ELF-1 (cell line): ENCODE results near the gene CST9.
"Not testable (repeated sequence)": the region's sequence is repeated elsewhere in the genome, so short reads cannot be mapped to it uniquely, and the experiment has no call there.

ENCODE experiments used
- DNase-seq: peaks from one replicate; pipeline ENCODE4 v3.0.0-alpha.2; 2016; ENCODE audit warnings: low read depth, low spot score

Gene CST9

GRCh38 chr20:23637282-23638221, 31.8 kb upstream of the CST9 start, which contains the start of gene CST3:
CST3 (minus strand) TSS chr20:23637955; CDS start chr20:23637862, 93 bp downstream.
- peak; percentile 69 for DNase-seq

- no peak for DNase-seq
These were observed 31.2 kb upstream of the CST9 start for GRCh38 chr20:23636908-23637281.

GRCh38 chr20:23636182-23636907, 30.6 kb upstream of the CST9 start:
- no peak for DNase-seq

GRCh38 chr20:23635768-23636090, 30.0 kb upstream of the CST9 start:
- DNase-seq, result not testable (repeated sequence)

- no peak for DNase-seq
These were observed 29.5 kb upstream of the CST9 start for GRCh38 chr20:23634985-23635767.

GRCh38 chr20:23634044-23634801, 28.5 kb upstream of the CST9 start:
- DNase-seq, result no peak

GRCh38 chr20:23632711-23633573, 27.2 kb upstream of the CST9 start:
- no peak for DNase-seq

- DNase-seq, result no peak
These were observed 26.4 kb upstream of the CST9 start for GRCh38 chr20:23631981-23632710.

- no peak for DNase-seq
These were observed 25.6 kb upstream of the CST9 start for GRCh38 chr20:23631226-23631822.

GRCh38 chr20:23630392-23630849, 24.7 kb upstream of the CST9 start:
- DNase-seq, result no peak

GRCh38 chr20:23629542-23630391, 24.1 kb upstream of the CST9 start:
- no peak for DNase-seq

GRCh38 chr20:23629017-23629541, 23.4 kb upstream of the CST9 start:
- DNase-seq, result peak; percentile 64

- no peak for DNase-seq
These were observed 22.8 kb upstream of the CST9 start for GRCh38 chr20:23628402-23629016.

- DNase-seq, result no peak
These were observed 21.8 kb upstream of the CST9 start for GRCh38 chr20:23627501-23627900.

GRCh38 chr20:23626040-23626620, 20.4 kb upstream of the CST9 start:
- peak; percentile 55 for DNase-seq

GRCh38 chr20:23625236-23625964, 19.7 kb upstream of the CST9 start:
- DNase-seq, result no peak
